GM19468 (cell line): ENCODE measurements around the gene MAGI2.

Experiments
- ATAC-seq: cut with Tn5 transposase; IDR thresholded peaks from one replicate; pipeline ENCODE4 v1.9.1; 2021; ENCODE audit warnings: mild to moderate bottlenecking, moderate library complexity, moderate number of reproducible peaks; ENCODE audit not compliant: unreplicated experiment; ENCODE audit errors: extremely low read depth

Gene MAGI2

DNA sequence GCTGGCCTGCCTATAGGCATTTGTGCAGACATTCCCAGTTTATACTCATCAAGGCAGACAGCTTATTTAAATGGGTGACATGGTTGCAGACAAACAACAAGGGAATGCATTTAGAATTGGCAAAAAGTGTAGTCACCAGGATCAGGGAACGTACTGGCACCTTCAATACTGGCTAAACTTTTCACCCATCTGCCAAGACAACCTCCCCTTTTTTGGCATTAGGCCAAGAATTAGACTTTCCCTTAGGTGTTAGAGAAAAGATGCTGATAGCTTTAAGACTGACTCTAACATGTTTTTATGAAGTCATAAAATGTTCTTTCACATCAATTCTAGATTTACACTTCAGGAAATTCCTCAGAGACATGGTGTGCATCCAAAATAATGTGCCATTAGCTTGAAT lies 1289.0 kb downstream of the MAGI2 start:
- no peak for ATAC-seq

- no peak for ATAC-seq
Measured at GRCh38 chr7:78161781-78162180, 1291.7 kb downstream of the MAGI2 start.

GRCh38 chr7:78159545-78159944 lies 1293.9 kb downstream of the MAGI2 start:
- ATAC-seq, result no peak

GRCh38 chr7:78153285-78153684 lies 1300.2 kb downstream of the MAGI2 start:
- no peak for ATAC-seq

- ATAC-seq, result no peak
Measured at GRCh38 chr7:78151229-78151628, 1302.2 kb downstream of the MAGI2 start.

GRCh38 chr7:78149787-78150186 lies 1303.7 kb downstream of the MAGI2 start:
- ATAC-seq, result no peak

DNA sequence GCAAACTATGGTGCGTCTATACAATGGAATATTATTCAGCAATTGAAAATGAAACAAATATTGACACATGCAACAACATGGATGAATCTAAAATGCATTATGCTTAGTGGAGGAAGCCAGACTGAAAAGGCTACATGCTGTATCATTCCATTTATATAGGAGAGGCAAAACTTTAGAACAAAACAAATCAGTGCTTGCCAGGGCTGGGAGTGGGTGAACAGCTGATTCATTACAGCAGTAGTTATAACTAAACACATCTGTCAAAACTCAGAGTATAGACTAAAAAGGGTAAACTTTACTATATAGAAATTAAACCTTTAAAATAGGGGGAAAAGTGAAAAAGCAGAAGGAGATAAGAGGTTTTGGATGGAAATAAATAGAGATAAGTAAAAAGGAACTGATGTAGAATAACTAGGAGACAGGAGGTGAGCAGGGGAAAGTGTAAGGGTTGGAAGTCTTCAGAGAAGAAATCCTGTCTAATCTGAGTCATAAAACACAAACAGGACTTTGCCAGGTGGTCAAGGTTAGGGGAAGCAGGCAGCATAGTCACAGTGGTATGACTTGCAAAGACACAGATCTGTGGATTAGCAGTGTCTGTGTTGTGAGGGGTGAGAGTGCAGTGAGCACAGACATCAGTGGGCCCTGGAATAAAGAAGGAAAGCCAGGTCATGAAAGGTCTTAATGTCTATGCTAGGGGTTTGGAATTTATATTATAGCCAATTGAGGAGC lies 1305.1 kb downstream of the MAGI2 start:
- ATAC-seq, result no peak

GRCh38 chr7:78146546-78146945 lies 1306.9 kb downstream of the MAGI2 start:
- no peak for ATAC-seq

GRCh38 chr7:78143661-78144060 lies 1309.8 kb downstream of the MAGI2 start:
- ATAC-seq, result no peak

DNA sequence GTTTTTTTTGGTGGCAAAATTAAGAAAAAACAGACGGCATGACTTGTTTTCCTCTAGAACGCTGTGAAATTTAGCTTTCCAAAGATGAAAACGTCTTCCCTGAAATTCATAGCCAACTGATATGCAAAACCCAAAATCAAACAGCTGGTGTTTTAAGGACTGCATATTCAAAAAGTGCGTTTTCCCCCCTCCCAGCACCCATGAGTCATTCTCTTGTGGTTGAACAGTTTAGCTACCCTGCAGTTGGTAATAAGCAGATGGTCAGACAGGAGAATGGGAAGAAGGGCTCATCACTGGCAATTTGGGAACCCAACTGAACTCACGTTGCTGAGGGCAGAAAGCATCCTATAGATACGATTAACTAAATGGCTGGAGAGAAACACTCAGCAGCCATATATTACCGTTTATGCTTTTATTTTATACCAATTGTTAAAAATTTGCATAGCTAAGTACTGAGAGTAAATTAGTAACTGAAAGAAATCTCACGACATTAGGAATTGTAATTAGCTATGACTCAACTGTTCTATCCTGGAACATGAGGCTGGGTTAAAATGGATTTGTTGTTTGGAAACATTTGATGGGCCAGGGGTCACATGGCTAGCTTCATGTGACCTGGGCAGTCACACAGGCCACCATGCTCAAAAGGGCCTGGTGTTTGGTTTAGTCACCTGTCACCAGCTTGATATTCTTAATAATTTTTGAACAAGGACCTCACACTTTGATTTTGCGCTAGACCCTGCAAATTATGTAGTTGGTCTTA lies 1311.8 kb downstream of the MAGI2 start:
- ATAC-seq, result no peak

- no peak for ATAC-seq
Measured at GRCh38 chr7:78140109-78140508, 1313.4 kb downstream of the MAGI2 start.

GRCh38 chr7:78139335-78139734 lies 1314.1 kb downstream of the MAGI2 start:
- ATAC-seq, result no peak

DNA sequence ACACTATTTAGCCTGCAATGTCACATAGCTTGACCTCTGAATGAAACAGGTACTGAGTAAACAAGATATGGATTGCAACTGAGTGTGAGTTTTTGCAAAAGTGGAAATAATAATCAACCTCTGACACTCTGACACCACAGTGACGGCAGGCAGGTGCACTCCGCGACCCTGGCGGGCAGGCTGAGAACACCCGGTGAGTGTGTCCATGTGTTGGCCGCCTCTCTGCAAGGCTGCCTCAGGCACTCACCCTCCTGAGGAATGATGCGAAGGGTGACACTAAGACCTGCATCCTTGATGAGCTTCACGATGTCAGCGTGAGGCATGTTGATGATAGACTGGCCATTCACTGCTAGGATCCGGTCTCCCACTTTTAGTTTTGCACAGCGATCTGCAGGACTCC lies 1318.7 kb downstream of the MAGI2 start:
- no peak for ATAC-seq

DNA sequence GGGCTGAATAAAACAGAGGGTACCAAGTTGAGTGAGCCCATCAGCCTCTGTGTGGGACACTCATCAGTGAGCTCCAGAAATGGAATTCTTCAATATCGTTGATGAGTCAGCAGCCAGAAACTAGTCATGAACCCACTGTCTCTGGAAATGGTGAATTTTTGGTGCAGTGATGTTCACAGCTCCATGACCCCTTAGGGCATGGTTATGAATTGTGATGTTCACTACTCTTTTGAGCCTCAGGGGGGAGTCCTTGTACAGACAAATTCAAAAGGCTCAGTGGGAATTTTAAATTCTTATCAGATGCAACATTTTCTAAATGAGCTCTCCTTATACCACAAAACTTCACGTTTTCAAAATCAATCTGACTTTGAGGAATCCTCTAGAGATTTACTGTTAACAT lies 1319.2 kb downstream of the MAGI2 start:
- ATAC-seq, result no peak

- ATAC-seq, result no peak
Measured at GRCh38 chr7:78130446-78131215, 1322.8 kb downstream of the MAGI2 start.

DNA sequence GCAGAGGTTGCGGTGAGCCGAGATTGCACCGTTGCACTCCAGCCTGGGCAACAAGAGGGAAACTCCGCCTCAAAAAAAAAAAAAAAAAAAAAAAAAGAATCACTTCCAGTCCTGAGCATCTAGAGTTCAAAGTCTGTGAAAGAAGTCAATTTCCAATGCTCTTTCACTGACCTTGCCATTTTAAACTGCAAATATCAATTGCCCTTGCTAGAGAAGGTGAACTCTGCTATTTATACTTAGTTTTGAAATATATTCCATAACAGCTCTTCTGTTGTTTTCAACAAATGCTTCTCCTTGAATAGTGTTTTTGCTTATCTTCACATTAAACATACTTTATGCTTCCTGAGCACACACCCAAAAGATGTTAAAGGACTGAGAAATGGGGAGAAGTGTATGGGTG lies 1323.6 kb downstream of the MAGI2 start:
- ATAC-seq, result no peak

DNA sequence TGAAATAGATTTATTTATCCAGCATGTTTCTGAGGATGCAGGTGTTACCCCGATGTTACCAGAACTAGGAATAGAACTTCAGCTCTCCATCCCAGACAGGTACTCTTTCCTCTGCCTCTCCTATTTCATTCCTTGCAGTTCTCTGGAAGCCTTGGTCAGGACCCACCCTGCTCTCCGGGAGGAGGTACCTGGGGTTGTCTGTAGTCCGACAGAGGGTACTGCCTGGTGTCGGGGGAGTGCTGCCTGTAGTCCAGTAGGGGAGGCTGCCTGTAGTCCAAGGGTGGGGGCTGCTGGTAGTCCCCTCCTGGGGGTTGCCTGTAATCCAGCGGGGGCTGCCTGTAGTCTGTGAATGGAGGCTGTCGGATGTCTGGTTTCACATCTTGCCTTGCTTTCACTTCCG lies 1326.5 kb downstream of the MAGI2 start:
- no peak for ATAC-seq

GRCh38 chr7:78125884-78126283 lies 1327.6 kb downstream of the MAGI2 start:
- no peak for ATAC-seq

DNA sequence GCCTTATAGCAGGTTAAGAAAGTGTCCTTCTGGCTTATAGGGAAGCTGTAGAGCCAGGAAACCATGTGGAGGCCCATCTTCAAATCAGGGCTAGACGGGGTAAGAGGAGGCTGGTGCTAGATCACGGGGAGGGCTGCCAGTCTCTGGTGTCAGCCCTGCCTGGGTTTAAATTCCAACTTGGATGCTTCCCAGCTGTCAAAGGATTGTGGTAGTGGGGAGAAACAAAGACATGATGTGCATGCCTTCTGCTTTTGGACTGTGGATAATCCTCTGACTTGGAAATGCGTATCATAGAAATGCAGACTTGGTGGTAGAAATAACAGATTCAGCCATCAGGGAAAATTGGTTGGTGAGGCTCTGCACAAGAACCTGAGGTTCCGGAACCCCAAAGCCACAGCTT lies 1329.3 kb downstream of the MAGI2 start:
- no peak for ATAC-seq

DNA sequence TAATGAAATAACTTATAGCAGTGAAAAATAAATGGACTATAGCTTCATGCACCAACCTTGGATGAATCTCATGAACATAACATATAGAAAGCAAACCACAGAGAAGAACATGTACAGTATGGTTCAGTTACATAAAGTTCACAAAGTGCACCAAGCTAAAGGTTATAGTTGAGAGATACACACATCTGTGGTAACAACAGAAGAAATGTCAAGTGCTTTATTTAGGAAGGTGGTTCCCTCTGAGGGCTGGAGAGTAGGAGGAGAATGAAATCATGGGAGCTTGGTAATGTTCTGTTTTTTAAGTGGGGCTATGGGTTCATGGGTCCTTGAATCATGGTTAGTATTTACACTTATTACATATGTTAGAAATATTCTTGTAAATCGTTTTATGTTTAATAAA lies 1331.6 kb downstream of the MAGI2 start:
- ATAC-seq, result no peak

GRCh38 chr7:78118470-78118869 lies 1335.0 kb downstream of the MAGI2 start:
- no peak for ATAC-seq
